GM23338 (cell line): ENCODE results near the gene EPSTI1. TPM values are rescaled to one million over a fixed set of nuclear protein-coding genes. Genes with fewer than 3 reads are reported as not detected.

Experiments used
- EZH2phosphoT487 ChIP-seq: fragments of 200-600 bp; sonication (generic); IDR thresholded peaks from one replicate; pipeline ENCODE4 v1.8.1; 2018; ENCODE audit warnings: antibody characterized with exemption; ENCODE audit not compliant: unreplicated experiment
- JUNB ChIP-seq: IDR thresholded peaks from one replicate; pipeline ENCODE4 v1.6.1; 2016; ENCODE audit warnings: antibody characterized with exemption; ENCODE audit not compliant: unreplicated experiment
- ZNF114 ChIP-seq: fragments of 250-450 bp; sonication (Bioruptor Pico); IDR thresholded peaks from 2 replicates; pipeline ENCODE4 v1.5.0; 2020; ENCODE audit warnings: mild to moderate bottlenecking, moderate library complexity
- ZNF331 ChIP-seq: fragments of 250-450 bp; sonication (Bioruptor Pico); IDR thresholded peaks from 2 replicates; pipeline ENCODE4 v1.5.0; 2020; ENCODE audit warnings: low read depth, mild to moderate bottlenecking, moderate library complexity
- polyA plus RNA-seq: library from polyadenylated mRNA; unstranded; fragments of >200 nt; fragmentation: Nextera tagmentation; extraction: Ambion mirVana; gene quantifications from 2 replicates; pipeline ENCODE4 v1.2.1, GENCODE V29; 2016
- total RNA-seq: library from RNA; depleted of rRNA; stranded (reverse); fragments of >200 nt; shearing (Covaris generic); gene quantifications from 2 replicates; pipeline ENCODE4 v1.2.3, GENCODE V29; 2014
- TF ChIP-seq, protein P1 (sequence below): fragments of 250-450 bp; sonication (Bioruptor Pico); IDR thresholded peaks from 2 replicates; pipeline ENCODE4 v1.5.0; 2020; ENCODE audit warnings: mild to moderate bottlenecking, moderate library complexity
- TF ChIP-seq, protein P2 (sequence below), 2 experiments: fragments of 200-600 bp in 1 of 2; sonication (generic) in 1 of 2; conservative IDR thresholded peaks; 2 replicates each; pipeline versions ENCODE4 v1.5.1 to v1.6.1; 2016 to 2017; ENCODE audit warnings: antibody characterized with exemption in 2 of 2, low read depth in 2 of 2, mild to moderate bottlenecking in 2 of 2, moderate library complexity in 1 of 2
- TF ChIP-seq, protein P3 (sequence below): IDR thresholded peaks from 2 replicates; pipeline ENCODE4 v1.6.1; 2016; ENCODE audit warnings: antibody characterized with exemption

Gene EPSTI1
- total and polyA plus RNA-seq, 2 experiments from 2014 or later: 0.10 to 0.68 TPM

DNA sequence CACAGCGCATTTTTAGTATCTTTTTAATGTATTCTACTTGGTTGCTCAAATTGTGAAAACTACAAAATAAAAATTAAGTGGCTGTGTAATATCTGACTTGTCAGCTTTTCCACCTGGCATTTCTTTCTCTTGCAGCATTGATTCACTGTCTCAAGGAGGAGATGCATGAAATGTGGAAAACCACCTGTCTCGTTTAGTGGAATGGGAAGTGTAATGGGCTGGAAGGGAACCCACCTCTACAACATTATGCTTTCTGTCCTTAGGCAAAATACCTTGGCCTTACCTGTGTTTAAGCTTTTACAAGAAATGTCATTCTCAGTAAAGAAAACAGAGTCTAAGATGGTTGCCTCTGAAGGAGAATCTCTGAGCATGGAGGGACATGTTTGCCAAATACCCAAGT, 142.8 kb downstream of the EPSTI1 start (continued):
- TF ChIP-seq, protein P1, sequence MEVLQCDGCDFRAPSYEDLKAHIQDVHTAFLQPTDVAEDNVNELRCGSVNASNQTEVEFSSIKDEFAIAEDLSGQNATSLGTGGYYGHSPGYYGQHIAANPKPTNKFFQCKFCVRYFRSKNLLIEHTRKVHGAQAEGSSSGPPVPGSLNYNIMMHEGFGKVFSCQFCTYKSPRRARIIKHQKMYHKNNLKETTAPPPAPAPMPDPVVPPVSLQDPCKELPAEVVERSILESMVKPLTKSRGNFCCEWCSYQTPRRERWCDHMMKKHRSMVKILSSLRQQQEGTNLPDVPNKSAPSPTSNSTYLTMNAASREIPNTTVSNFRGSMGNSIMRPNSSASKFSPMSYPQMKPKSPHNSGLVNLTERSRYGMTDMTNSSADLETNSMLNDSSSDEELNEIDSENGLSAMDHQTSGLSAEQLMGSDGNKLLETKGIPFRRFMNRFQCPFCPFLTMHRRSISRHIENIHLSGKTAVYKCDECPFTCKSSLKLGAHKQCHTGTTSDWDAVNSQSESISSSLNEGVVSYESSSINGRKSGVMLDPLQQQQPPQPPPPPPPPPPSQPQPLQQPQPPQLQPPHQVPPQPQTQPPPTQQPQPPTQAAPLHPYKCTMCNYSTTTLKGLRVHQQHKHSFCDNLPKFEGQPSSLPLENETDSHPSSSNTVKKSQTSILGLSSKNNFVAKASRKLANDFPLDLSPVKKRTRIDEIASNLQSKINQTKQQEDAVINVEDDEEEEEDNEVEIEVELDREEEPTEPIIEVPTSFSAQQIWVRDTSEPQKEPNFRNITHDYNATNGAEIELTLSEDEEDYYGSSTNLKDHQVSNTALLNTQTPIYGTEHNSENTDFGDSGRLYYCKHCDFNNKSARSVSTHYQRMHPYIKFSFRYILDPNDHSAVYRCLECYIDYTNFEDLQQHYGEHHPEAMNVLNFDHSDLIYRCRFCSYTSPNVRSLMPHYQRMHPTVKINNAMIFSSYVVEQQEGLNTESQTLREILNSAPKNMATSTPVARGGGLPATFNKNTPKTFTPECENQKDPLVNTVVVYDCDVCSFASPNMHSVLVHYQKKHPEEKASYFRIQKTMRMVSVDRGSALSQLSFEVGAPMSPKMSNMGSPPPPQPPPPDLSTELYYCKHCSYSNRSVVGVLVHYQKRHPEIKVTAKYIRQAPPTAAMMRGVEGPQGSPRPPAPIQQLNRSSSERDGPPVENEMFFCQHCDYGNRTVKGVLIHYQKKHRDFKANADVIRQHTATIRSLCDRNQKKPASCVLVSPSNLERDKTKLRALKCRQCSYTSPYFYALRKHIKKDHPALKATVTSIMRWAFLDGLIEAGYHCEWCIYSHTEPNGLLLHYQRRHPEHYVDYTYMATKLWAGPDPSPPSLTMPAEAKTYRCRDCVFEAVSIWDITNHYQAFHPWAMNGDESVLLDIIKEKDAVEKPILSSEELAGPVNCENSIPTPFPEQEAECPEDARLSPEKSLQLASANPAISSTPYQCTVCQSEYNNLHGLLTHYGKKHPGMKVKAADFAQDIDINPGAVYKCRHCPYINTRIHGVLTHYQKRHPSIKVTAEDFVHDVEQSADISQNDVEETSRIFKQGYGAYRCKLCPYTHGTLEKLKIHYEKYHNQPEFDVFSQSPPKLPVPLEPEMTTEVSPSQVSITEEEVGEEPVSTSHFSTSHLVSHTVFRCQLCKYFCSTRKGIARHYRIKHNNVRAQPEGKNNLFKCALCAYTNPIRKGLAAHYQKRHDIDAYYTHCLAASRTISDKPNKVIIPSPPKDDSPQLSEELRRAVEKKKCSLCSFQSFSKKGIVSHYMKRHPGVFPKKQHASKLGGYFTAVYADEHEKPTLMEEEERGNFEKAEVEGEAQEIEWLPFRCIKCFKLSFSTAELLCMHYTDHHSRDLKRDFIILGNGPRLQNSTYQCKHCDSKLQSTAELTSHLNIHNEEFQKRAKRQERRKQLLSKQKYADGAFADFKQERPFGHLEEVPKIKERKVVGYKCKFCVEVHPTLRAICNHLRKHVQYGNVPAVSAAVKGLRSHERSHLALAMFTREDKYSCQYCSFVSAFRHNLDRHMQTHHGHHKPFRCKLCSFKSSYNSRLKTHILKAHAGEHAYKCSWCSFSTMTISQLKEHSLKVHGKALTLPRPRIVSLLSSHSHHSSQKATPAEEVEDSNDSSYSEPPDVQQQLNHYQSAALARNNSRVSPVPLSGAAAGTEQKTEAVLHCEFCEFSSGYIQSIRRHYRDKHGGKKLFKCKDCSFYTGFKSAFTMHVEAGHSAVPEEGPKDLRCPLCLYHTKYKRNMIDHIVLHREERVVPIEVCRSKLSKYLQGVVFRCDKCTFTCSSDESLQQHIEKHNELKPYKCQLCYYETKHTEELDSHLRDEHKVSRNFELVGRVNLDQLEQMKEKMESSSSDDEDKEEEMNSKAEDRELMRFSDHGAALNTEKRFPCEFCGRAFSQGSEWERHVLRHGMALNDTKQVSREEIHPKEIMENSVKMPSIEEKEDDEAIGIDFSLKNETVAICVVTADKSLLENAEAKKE (CRISPR knock-in tag): no peak
- TF ChIP-seq EZH2phosphoT487: no peak
- TF ChIP-seq ZNF114 (CRISPR knock-in tag): no peak
- TF ChIP-seq JUNB: no peak
- TF ChIP-seq, protein P2, sequence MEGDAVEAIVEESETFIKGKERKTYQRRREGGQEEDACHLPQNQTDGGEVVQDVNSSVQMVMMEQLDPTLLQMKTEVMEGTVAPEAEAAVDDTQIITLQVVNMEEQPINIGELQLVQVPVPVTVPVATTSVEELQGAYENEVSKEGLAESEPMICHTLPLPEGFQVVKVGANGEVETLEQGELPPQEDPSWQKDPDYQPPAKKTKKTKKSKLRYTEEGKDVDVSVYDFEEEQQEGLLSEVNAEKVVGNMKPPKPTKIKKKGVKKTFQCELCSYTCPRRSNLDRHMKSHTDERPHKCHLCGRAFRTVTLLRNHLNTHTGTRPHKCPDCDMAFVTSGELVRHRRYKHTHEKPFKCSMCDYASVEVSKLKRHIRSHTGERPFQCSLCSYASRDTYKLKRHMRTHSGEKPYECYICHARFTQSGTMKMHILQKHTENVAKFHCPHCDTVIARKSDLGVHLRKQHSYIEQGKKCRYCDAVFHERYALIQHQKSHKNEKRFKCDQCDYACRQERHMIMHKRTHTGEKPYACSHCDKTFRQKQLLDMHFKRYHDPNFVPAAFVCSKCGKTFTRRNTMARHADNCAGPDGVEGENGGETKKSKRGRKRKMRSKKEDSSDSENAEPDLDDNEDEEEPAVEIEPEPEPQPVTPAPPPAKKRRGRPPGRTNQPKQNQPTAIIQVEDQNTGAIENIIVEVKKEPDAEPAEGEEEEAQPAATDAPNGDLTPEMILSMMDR (conservative IDR thresholded peaks at IDR 0.05; ENCODE audit: low read depth in 2 of 2): no peak
- TF ChIP-seq ZNF331 (CRISPR knock-in tag): no peak
- TF ChIP-seq, protein P3, sequence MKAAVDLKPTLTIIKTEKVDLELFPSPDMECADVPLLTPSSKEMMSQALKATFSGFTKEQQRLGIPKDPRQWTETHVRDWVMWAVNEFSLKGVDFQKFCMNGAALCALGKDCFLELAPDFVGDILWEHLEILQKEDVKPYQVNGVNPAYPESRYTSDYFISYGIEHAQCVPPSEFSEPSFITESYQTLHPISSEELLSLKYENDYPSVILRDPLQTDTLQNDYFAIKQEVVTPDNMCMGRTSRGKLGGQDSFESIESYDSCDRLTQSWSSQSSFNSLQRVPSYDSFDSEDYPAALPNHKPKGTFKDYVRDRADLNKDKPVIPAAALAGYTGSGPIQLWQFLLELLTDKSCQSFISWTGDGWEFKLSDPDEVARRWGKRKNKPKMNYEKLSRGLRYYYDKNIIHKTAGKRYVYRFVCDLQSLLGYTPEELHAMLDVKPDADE: no peak
